Erythroblast (primary cell): ENCODE data around the gene DHX8.

Source experiments
- GATA1 ChIP-seq: IDR thresholded peaks from 2 replicates; pipeline ENCODE4 v1.6.1; 2011; ENCODE audit warnings: low read depth, mild to moderate bottlenecking, control low read depth, low read length, moderate library complexity
- POLR2A ChIP-seq: IDR thresholded peaks from 2 replicates; pipeline ENCODE4 v1.6.1; 2011; ENCODE audit warnings: mild to moderate bottlenecking, low read length

DNA sequence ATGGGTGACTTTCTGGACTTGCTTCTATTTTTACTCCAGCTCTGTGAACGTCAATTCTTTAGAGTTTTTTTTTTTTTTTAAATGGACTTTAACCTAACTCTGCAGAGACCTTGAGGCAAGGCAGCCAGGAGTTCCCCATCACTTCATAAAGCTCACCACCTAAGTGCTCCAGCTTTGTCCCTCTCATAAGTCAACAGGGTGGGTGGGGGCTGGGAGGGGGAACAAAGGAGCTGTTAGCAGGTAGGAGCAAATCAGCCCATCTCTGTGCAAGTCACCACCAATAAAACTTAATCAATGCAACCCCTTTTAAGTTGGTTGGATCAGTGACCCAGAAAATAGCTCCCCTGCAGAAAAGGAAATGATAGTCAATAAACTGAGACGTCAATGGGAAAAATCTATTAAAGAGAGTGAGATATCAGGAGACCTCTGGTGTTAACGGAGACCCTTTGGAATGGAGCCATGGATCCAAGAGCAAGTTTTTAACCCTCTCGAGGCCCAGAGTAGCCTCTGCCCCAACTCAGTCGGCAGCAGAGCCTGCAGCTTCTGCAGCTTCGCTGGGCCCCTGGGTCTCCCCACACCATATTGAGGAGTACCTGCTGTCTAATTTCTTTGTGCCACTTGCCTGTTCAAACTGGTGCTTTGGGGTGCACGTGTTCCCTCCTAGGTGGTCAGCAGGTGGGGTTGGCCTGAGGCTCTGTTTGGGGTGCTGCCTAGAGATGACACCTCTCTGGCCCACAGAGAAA, 90.0 kb downstream of the DHX8 start:
- TF ChIP-seq POLR2A: no peak
- TF ChIP-seq GATA1: no peak
